Measurements from ENCODE around the gene TMEM98.
"Not testable (repeated sequence)": the region's sequence is repeated elsewhere in the genome, so short reads cannot be mapped to it uniquely, and the experiment has no call there.

TMEM98 gene

GRCh38 chr17:32987453-32987805 is 59.5 kb downstream of the TMEM98 start:
- DNase-seq: not testable (repeated sequence)

GRCh38 chr17:32987868-32988267 is 59.9 kb downstream of the TMEM98 start:
- DNase-seq: not testable (repeated sequence)

GRCh38 chr17:32988481-32989101 is 60.6 kb downstream of the TMEM98 start:
- no peak for DNase-seq

GRCh38 chr17:32992321-32993033 is 64.5 kb downstream of the TMEM98 start:
- DNase-seq: no peak

- DNase-seq: no peak
Measured at GRCh38 chr17:32993977-32994376, 66.0 kb downstream of the TMEM98 start.
